GM12878 (cell line): Measurements from ENCODE around the gene FN3K. TPM values are rescaled to one million over a fixed set of nuclear protein-coding genes. Genes with fewer than 3 reads are reported as not detected.

ENCODE experiments used
- ATAC-seq: fragments of 200-7000 bp; cut with Tn5 transposase; 3 replicates; pipeline ENCODE4 v1.9.1; 2020; ENCODE audit warnings: mild to moderate bottlenecking, moderate library complexity
- BruUV-seq: library from RNA; stranded (reverse); fragments of 400-500 nt; replicated peaks from 2 replicates; lab custom pipeline; 2021; lab: Mats Ljungman, UMichigan
- CTCF ChIA-PET: fragments of 300-600 bp; sonication (Branson Sonifier 250); formaldehyde crosslinking; extraction: SDS; loops from one replicate; lab custom pipeline; 2021; ENCODE audit warnings: inconsistent platforms; lab: Yijun Ruan, JAX
- POLR2A ChIA-PET: fragments of 350-600 bp; formaldehyde crosslinking; extraction: SDS; loops from one replicate; lab custom pipeline; 2021; ENCODE audit warnings: inconsistent platforms; lab: Charles Lee
- RAD21 ChIA-PET: fragments of 300-600 bp; sonication (Branson Sonifier 250); formaldehyde crosslinking; loops from one replicate; lab custom pipeline; 2023; ENCODE audit warnings: antibody characterized with exemption; ENCODE audit not compliant: unreplicated experiment; lab: Charles Lee
- SMC1A ChIA-PET: fragments of 300-600 bp; sonication (Branson Sonifier 250); formaldehyde crosslinking; loops from one replicate; lab custom pipeline; 2023; ENCODE audit not compliant: unreplicated experiment, uncharacterized antibody; lab: Charles Lee
- DNase-seq: peaks from one replicate; pipeline ENCODE4 v3.0.0-alpha.2; 2011; ENCODE audit warnings: low read depth, low spot score
- FAIRE-seq: peaks from 3 replicates; lab custom pipeline; 2011; peaks lifted over from hg19 to GRCh38; lab: Jason Lieb, UNC
- H2AFZ ChIP-seq: 2 replicates; pipeline ENCODE4 v1.6.0; 2011; ENCODE audit warnings: low read depth, low read length, control low read depth; ENCODE audit not compliant: control insufficient read depth
- H3K27ac ChIP-seq: 2 replicates; pipeline ENCODE4 v1.5.1; 2011; ENCODE audit warnings: control low read depth; ENCODE audit not compliant: control insufficient read depth, insufficient read depth
- H3K27me3 ChIP-seq, 2 experiments: replicated peaks in 1 of 2; 2 replicates each; pipeline versions ENCODE4 v1.6.0 to v1.6.1; 2011; ENCODE audit warnings: low read length in 1 of 2; ENCODE audit not compliant: control insufficient read depth in 2 of 2, insufficient read depth in 2 of 2
- H3K36me3 ChIP-seq, 2 experiments: 2 replicates each; pipeline ENCODE4 v1.5.1; 2011; ENCODE audit warnings: low read length in 1 of 2; ENCODE audit not compliant: control insufficient read depth in 2 of 2, insufficient read depth in 2 of 2
- H3K4me1 ChIP-seq: 2 replicates; pipeline ENCODE4 v1.6.1; 2011; ENCODE audit warnings: mild to moderate bottlenecking, low read length, moderate library complexity, mixed read lengths; ENCODE audit not compliant: control insufficient read depth, insufficient read depth
- H3K4me2 ChIP-seq: 2 replicates; pipeline ENCODE4 v1.6.0; 2011; ENCODE audit warnings: control low read depth; ENCODE audit not compliant: control insufficient read depth, insufficient read depth
- H3K4me3 ChIP-seq: fragments of 200-600 bp; sonication (generic); 2 replicates; pipeline ENCODE4 v1.5.1; 2016
- H3K79me2 ChIP-seq: 2 replicates; pipeline ENCODE4 v1.6.0; 2011; ENCODE audit warnings: low read length; ENCODE audit not compliant: control insufficient read depth, insufficient read depth
- H3K9ac ChIP-seq: 2 replicates; pipeline ENCODE4 v1.8.0; 2011; ENCODE audit warnings: low read length, control low read depth, mixed read lengths; ENCODE audit not compliant: control insufficient read depth, insufficient read depth
- H3K9me3 ChIP-seq: replicated peaks from 3 replicates; pipeline ENCODE4 v1.5.1; 2011; ENCODE audit warnings: mild to moderate bottlenecking, low read length; ENCODE audit not compliant: control insufficient read depth, insufficient read depth
- H4K20me1 ChIP-seq: 2 replicates; pipeline ENCODE4 v1.6.0; 2011; ENCODE audit not compliant: control insufficient read depth, insufficient read depth
- BMI1 ChIP-seq: fragments of 450-650 bp; IDR thresholded peaks from 2 replicates; pipeline ENCODE4 v1.6.1; 2016; ENCODE audit warnings: mild to moderate bottlenecking, moderate library complexity, borderline replicate concordance
- E2F4 ChIP-seq: IDR thresholded peaks from 2 replicates; pipeline ENCODE4 v1.6.1; 2012; ENCODE audit warnings: low read depth, low read length, improper control_type of control experiment
- EED ChIP-seq: sonication (generic); IDR thresholded peaks from 2 replicates; pipeline ENCODE4 v1.6.1; 2016; ENCODE audit warnings: antibody characterized with exemption, low read depth
- HSF1 ChIP-seq: fragments of 150-350 bp; IDR thresholded peaks from 2 replicates; pipeline ENCODE4 v1.6.1; 2014; ENCODE audit warnings: mild to moderate bottlenecking, low read depth, low read length
- MLLT1 ChIP-seq: fragments of 450-650 bp; IDR thresholded peaks from 2 replicates; pipeline ENCODE4 v1.6.1; 2016; ENCODE audit warnings: mild to moderate bottlenecking
- NFYB ChIP-seq: IDR thresholded peaks from 2 replicates; pipeline ENCODE4 v1.6.1; 2011; ENCODE audit warnings: low read depth, mild to moderate bottlenecking, low read length, improper control_type of control experiment, moderate library complexity; ENCODE audit not compliant: insufficient read depth
- RAD51 ChIP-seq: fragments of 450-650 bp; IDR thresholded peaks from 2 replicates; pipeline ENCODE4 v1.6.1; 2016; ENCODE audit warnings: moderate library complexity, mild to moderate bottlenecking, inconsistent platforms
- TCF7 ChIP-seq: IDR thresholded peaks from 2 replicates; pipeline ENCODE4 v1.6.1; 2014; ENCODE audit warnings: antibody characterized with exemption, borderline replicate concordance
- ZNF207 ChIP-seq: fragments of 450-650 bp; IDR thresholded peaks from 2 replicates; pipeline ENCODE4 v1.6.1; 2014; ENCODE audit warnings: antibody characterized with exemption, mild to moderate bottlenecking, borderline replicate concordance
- WGBS: methylation state at CpG from one replicate; pipeline ENCODE4 v1.1.6; 2016; ENCODE audit warnings: low lambda C conversion rate; ENCODE audit not compliant: insufficient replicate concordance, insufficient coverage; ENCODE audit errors: missing lambda C conversion rate; 5-methylcytosine and 5-hydroxymethylcytosine counted together
- in situ Hi-C: fragments of 300-500 bp; cut with MboI; formaldehyde crosslinking; loops from 9 replicates; pipeline ENCODE4 v1.14.3; 2018; ENCODE audit warnings: mixed read lengths
- intact Hi-C: fragments of 100-400 bp; cut with micrococcal nuclease; formaldehyde crosslinking; loops from one replicate; pipeline ENCODE4 v1.14.2; 2022; ENCODE audit not compliant: unreplicated experiment
- polyA plus RNA-seq, 11 experiments: library from polyadenylated mRNA; depleted of rRNA in 4 of 11; unstranded in 6 of 11; stranded (reverse) in 5 of 11; fragments of >200 nt; fragmentation: Nextera tagmentation in 4 of 11; fragmentation: Illumina TruSeq in 1 of 11; extraction: Ambion mirVana in 4 of 11; extraction: Trizol in 1 of 11; gene quantifications; 1 replicate in 1 of 11; 2 replicates in 10 of 11; pipeline versions ENCODE4 v1.2.1 to v1.2.3, GENCODE V29; 2011 to 2016; ENCODE audit warnings: inconsistent platforms in 2 of 11, missing spikeins in 2 of 11, low read depth in 1 of 11
- total RNA-seq, 4 experiments: library from RNA; depleted of rRNA in 3 of 4; stranded (reverse); fragments of >200 nt in 3 of 4; fragmentation: Illumina TruSeq in 1 of 4; extraction: Trizol in 1 of 4; gene quantifications; 2 replicates each; pipeline versions ENCODE4 v1.2.1 to v1.2.3, GENCODE V29; 2013 to 2021
- TF ChIP-seq, protein P1 (sequence below), 3 experiments: IDR thresholded peaks in 2 of 3; conservative IDR thresholded peaks in 1 of 3; 2 replicates each; pipeline ENCODE4 v1.5.1; 2011; ENCODE audit warnings: low read depth in 3 of 3, low read length in 3 of 3, mild to moderate bottlenecking in 3 of 3, control low read depth in 2 of 3, moderate library complexity in 2 of 3, inconsistent platforms in 1 of 3, mixed read lengths in 1 of 3; ENCODE audit not compliant: control insufficient read depth in 2 of 3, insufficient read depth in 1 of 3; ENCODE audit errors: extremely low read depth in 1 of 3
- TF ChIP-seq, protein P2 (sequence below): fragments of 450-650 bp; formaldehyde crosslinking; IDR thresholded peaks from 2 replicates; pipeline ENCODE4 v1.5.0; 2022; ENCODE audit warnings: mild to moderate bottlenecking, missing genetic modification characterization

FN3K gene
- total and polyA plus RNA-seq, 10 of the 15 experiments (the other 5 are each of a cell fraction or from before 2014, with no cell fraction given): 0.08 to 0.51 (median 0.17) TPM; not detected in 7

DNA sequence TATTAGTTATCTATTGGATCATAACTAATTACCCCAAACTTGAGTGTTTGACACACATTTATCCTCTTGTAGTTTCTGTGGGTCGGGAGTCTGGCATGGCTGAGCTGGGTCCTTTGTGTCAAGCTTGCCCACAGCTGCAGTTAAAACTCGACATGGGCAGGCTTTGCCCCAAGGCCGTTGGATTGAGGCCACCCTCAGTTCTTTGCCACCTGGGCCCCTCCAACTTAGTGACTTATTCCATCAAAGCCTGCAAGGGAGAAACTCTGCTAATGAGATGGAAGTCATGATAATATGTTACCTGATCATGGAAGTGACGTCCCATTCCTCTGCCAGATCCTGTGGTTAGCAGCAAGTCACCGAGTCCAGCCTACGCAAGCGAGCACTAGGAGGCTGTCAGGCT, 33.6 kb downstream of the FN3K start:
- Histone ChIP-seq H3K27ac (no peak overlapping the region), H3K27me3 (no peaks in the 10 kb centered on the region), H2AFZ (no peak overlapping the region), H3K36me3 (peaks cover 9 to 21% of the 10 kb centered on the region in 2 experiments; a peak in 3 of 4 replicates), H3K9ac (no peak overlapping the region), H3K4me2 (no peak overlapping the region), H3K79me2 (no peaks in the 10 kb centered on the region), H4K20me1 (no peaks in the 10 kb centered on the region), H3K4me1 (no peaks in the 10 kb centered on the region), H3K9me3 (no peaks in the 10 kb centered on the region), H3K4me3 (no peak overlapping the region)
- WGBS: 95% methylated on average over 7 of the region's 7 CpGs
- RAD21 ChIA-PET: interaction anchor here (0.6 kb wide), 1 partner anchor 151 kb away, joined by 3 read pairs; no protein-coding TSS in a partner anchor
- FAIRE-seq: no peak
- no peak for DNase-seq
- in situ Hi-C loops (no loop called here), intact Hi-C loops (no loop called here)
- ATAC-seq: no peak
- POLR2A ChIA-PET: no interaction called here
- CTCF ChIA-PET: interaction anchor here (1.1 to 1.7 kb wide), 3 partner anchors 10 to 100 kb away, joined by 3 read pairs; no protein-coding TSS in a partner anchor
- SMC1A ChIA-PET: interaction anchor here (1.4 kb wide), 1 partner anchor 16 kb away, joined by 4 read pairs; no protein-coding TSS in a partner anchor
- no TSS peak for BruUV-seq
- TF ChIP-seq NFYB (no peak), BMI1 (no peak), MLLT1 (no peak), TCF7 (no peak), E2F4 (no peak), EED (no peak), HSF1 (no peak), ZNF207 (no peak), RAD51 (no peak)
- TF ChIP-seq, protein P1, sequence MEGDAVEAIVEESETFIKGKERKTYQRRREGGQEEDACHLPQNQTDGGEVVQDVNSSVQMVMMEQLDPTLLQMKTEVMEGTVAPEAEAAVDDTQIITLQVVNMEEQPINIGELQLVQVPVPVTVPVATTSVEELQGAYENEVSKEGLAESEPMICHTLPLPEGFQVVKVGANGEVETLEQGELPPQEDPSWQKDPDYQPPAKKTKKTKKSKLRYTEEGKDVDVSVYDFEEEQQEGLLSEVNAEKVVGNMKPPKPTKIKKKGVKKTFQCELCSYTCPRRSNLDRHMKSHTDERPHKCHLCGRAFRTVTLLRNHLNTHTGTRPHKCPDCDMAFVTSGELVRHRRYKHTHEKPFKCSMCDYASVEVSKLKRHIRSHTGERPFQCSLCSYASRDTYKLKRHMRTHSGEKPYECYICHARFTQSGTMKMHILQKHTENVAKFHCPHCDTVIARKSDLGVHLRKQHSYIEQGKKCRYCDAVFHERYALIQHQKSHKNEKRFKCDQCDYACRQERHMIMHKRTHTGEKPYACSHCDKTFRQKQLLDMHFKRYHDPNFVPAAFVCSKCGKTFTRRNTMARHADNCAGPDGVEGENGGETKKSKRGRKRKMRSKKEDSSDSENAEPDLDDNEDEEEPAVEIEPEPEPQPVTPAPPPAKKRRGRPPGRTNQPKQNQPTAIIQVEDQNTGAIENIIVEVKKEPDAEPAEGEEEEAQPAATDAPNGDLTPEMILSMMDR (IDR thresholded peaks at IDR 0.05 in 2 of 3, conservative IDR thresholded peaks at IDR 0.05 in 1 of 3; ENCODE audit: control insufficient read depth in 2 of 3, extremely low read depth in 1 of 3, insufficient read depth in 1 of 3, low read depth in 3 of 3, low read length in 3 of 3): no peak
- TF ChIP-seq, protein P2, sequence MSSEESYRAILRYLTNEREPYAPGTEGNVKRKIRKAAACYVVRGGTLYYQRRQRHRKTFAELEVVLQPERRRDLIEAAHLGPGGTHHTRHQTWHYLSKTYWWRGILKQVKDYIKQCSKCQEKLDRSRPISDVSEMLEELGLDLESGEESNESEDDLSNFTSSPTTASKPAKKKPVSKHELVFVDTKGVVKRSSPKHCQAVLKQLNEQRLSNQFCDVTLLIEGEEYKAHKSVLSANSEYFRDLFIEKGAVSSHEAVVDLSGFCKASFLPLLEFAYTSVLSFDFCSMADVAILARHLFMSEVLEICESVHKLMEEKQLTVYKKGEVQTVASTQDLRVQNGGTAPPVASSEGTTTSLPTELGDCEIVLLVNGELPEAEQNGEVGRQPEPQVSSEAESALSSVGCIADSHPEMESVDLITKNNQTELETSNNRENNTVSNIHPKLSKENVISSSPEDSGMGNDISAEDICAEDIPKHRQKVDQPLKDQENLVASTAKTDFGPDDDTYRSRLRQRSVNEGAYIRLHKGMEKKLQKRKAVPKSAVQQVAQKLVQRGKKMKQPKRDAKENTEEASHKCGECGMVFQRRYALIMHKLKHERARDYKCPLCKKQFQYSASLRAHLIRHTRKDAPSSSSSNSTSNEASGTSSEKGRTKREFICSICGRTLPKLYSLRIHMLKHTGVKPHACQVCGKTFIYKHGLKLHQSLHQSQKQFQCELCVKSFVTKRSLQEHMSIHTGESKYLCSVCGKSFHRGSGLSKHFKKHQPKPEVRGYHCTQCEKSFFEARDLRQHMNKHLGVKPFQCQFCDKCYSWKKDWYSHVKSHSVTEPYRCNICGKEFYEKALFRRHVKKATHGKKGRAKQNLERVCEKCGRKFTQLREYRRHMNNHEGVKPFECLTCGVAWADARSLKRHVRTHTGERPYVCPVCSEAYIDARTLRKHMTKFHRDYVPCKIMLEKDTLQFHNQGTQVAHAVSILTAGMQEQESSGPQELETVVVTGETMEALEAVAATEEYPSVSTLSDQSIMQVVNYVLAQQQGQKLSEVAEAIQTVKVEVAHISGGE (CRISPR knock-in tag): no peak
